Measurements from ENCODE around the gene TMEM232. TPM values are rescaled to one million over a fixed set of nuclear protein-coding genes. Genes with fewer than 3 reads are reported as not detected.

The TMEM232 gene
- total RNA-seq, 2 experiments from 2014 or later, result 1.5 to 2.9 TPM

- no TSS peak for BruUV-seq (replicated peaks)
- Histone ChIP-seq H3K9me2 (ENCODE audit: insufficient read depth, low read length) (no peaks in the 10 kb centered on the region), H2AFZ (ENCODE audit: low read length) (no peak overlapping the region), H3K4me1 (ENCODE audit: insufficient read depth, low read length, poor library complexity, severe bottlenecking) (no peaks in the 10 kb centered on the region), H3K79me2 (ENCODE audit: insufficient read depth, low read depth, low read length) (no peaks in the 10 kb centered on the region), H3K36me3 (ENCODE audit: insufficient read depth, low read length) (no peaks in the 10 kb centered on the region), H3K9me3 (ENCODE audit: low read length) (no peaks in the 10 kb centered on the region), H4K20me1 (ENCODE audit: insufficient read depth, low read length) (no peaks in the 10 kb centered on the region), H3K4me3 (ENCODE audit: low read depth, low read length, poor library complexity, severe bottlenecking) (no peak overlapping the region), H3K27ac (ENCODE audit: low read depth, low read length, poor library complexity, severe bottlenecking) (no peak overlapping the region), H3K4me2 (ENCODE audit: low read length) (no peak overlapping the region)
- intact Hi-C loops (cut with micrococcal nuclease; ENCODE audit: unreplicated experiment), result no loop called here
- DNase-seq (ENCODE audit: low spot score), result no peak
- ChIA-PET POLR2A (interaction anchor here (0.8 to 0.9 kb wide), 2 partner anchors 14 to 22 kb away, joined by 3 to 4 read pairs; no protein-coding TSS in a partner anchor), CTCF (ENCODE audit: unreplicated experiment) (no interaction called here)
- TF ChIP-seq EZH2phosphoT487 (IDR thresholded peaks at IDR 0.05; ENCODE audit: borderline replicate concordance, low read depth, low read length), result no peak
- TF ChIP-seq CTCF (conservative IDR thresholded peaks at IDR 0.05; ENCODE audit: low read length), result no peak
Observed at GRCh38 chr5:110525762-110526161, 200.7 kb downstream of the TMEM232 start.

- Histone ChIP-seq H2AFZ (ENCODE audit: low read length) (no peak overlapping the region), H3K27ac (ENCODE audit: low read depth, low read length, poor library complexity, severe bottlenecking) (no peak overlapping the region), H3K9me3 (ENCODE audit: low read length) (no peaks in the 10 kb centered on the region), H4K20me1 (ENCODE audit: insufficient read depth, low read length) (no peaks in the 10 kb centered on the region), H3K4me2 (ENCODE audit: low read length) (no peak overlapping the region), H3K79me2 (ENCODE audit: insufficient read depth, low read depth, low read length) (no peaks in the 10 kb centered on the region), H3K36me3 (ENCODE audit: insufficient read depth, low read length) (no peaks in the 10 kb centered on the region), H3K4me1 (ENCODE audit: insufficient read depth, low read length, poor library complexity, severe bottlenecking) (no peaks in the 10 kb centered on the region), H3K4me3 (ENCODE audit: low read depth, low read length, poor library complexity, severe bottlenecking) (no peak overlapping the region), H3K9me2 (ENCODE audit: insufficient read depth, low read length) (no peaks in the 10 kb centered on the region)
- ChIA-PET CTCF (ENCODE audit: unreplicated experiment) (no interaction called here), POLR2A (no interaction called here)
- no peak for DNase-seq (ENCODE audit: low spot score)
- intact Hi-C loops (cut with micrococcal nuclease; ENCODE audit: unreplicated experiment), result no loop called here
- BruUV-seq (replicated peaks), result no TSS peak
- TF ChIP-seq EZH2phosphoT487 (IDR thresholded peaks at IDR 0.05; ENCODE audit: borderline replicate concordance, low read depth, low read length) (no peak), CTCF (conservative IDR thresholded peaks at IDR 0.05; ENCODE audit: low read length) (no peak)
Observed at GRCh38 chr5:110517396-110517795, 209.1 kb downstream of the TMEM232 start.

GRCh38 chr5:110514030-110514429, 212.4 kb downstream of the TMEM232 start:
- Histone ChIP-seq H3K4me1 (ENCODE audit: insufficient read depth, low read length, poor library complexity, severe bottlenecking) (no peaks in the 10 kb centered on the region), H3K27ac (ENCODE audit: low read depth, low read length, poor library complexity, severe bottlenecking) (no peak overlapping the region), H3K9me2 (ENCODE audit: insufficient read depth, low read length) (no peaks in the 10 kb centered on the region), H3K79me2 (ENCODE audit: insufficient read depth, low read depth, low read length) (no peaks in the 10 kb centered on the region), H2AFZ (ENCODE audit: low read length) (no peak overlapping the region), H3K4me2 (ENCODE audit: low read length) (no peak overlapping the region), H3K36me3 (ENCODE audit: insufficient read depth, low read length) (no peaks in the 10 kb centered on the region), H4K20me1 (ENCODE audit: insufficient read depth, low read length) (no peaks in the 10 kb centered on the region), H3K9me3 (ENCODE audit: low read length) (no peaks in the 10 kb centered on the region), H3K4me3 (ENCODE audit: low read depth, low read length, poor library complexity, severe bottlenecking) (no peak overlapping the region)
- no peak for TF ChIP-seq CTCF (conservative IDR thresholded peaks at IDR 0.05; ENCODE audit: low read length)
- TF ChIP-seq EZH2phosphoT487 (IDR thresholded peaks at IDR 0.05; ENCODE audit: borderline replicate concordance, low read depth, low read length), result no peak
- DNase-seq (ENCODE audit: low spot score), result no peak
- ChIA-PET POLR2A (interaction anchor here (0.7 kb wide), 1 partner anchor 348 kb away, joined by 3 read pairs; no protein-coding TSS in a partner anchor), CTCF (ENCODE audit: unreplicated experiment) (no interaction called here)
- intact Hi-C loops (cut with micrococcal nuclease; ENCODE audit: unreplicated experiment), result no loop called here
- no TSS peak for BruUV-seq (replicated peaks)

Measured in OCI-LY7 (cell line).